Raji (cell line): ENCODE results near the gene LRMDA.

Experiments used
- POLR2A ChIP-seq: IDR thresholded peaks from 2 replicates; pipeline ENCODE4 v1.6.1; 2011; ENCODE audit warnings: low read depth, low read length, control low read depth; ENCODE audit not compliant: insufficient read depth

The LRMDA gene

GRCh38 chr10:75538765-75539164 is 107.3 kb downstream of the LRMDA start:
- no peak for TF ChIP-seq POLR2A

- TF ChIP-seq POLR2A: no peak
Measured at GRCh38 chr10:75540357-75540966, 109.0 kb downstream of the LRMDA start.

GRCh38 chr10:75540981-75541380 is 109.6 kb downstream of the LRMDA start:
- TF ChIP-seq POLR2A: no peak

- TF ChIP-seq POLR2A: no peak
Measured at GRCh38 chr10:75541411-75541810, 110.0 kb downstream of the LRMDA start.

- TF ChIP-seq POLR2A: no peak
Measured at GRCh38 chr10:75542084-75542483, 110.7 kb downstream of the LRMDA start.

GRCh38 chr10:75542906-75543305 is 111.5 kb downstream of the LRMDA start:
- TF ChIP-seq POLR2A: no peak

- TF ChIP-seq POLR2A: no peak
Measured at GRCh38 chr10:75544386-75544785, 113.0 kb downstream of the LRMDA start.

GRCh38 chr10:75544993-75545706 is 113.7 kb downstream of the LRMDA start:
- no peak for TF ChIP-seq POLR2A

GRCh38 chr10:75546004-75546403 is 114.6 kb downstream of the LRMDA start:
- TF ChIP-seq POLR2A: no peak

- no peak for TF ChIP-seq POLR2A
Measured at GRCh38 chr10:75547391-75548298, 116.2 kb downstream of the LRMDA start.

GRCh38 chr10:75548356-75548755 is 116.9 kb downstream of the LRMDA start:
- TF ChIP-seq POLR2A: no peak

GRCh38 chr10:75550191-75550590 is 118.8 kb downstream of the LRMDA start:
- TF ChIP-seq POLR2A: no peak

GRCh38 chr10:75552171-75552570 is 120.7 kb downstream of the LRMDA start:
- TF ChIP-seq POLR2A: no peak

GRCh38 chr10:75553550-75553949 is 122.1 kb downstream of the LRMDA start:
- no peak for TF ChIP-seq POLR2A

- no peak for TF ChIP-seq POLR2A
Measured at GRCh38 chr10:75555323-75555722, 123.9 kb downstream of the LRMDA start.

- TF ChIP-seq POLR2A: no peak
Measured at GRCh38 chr10:75556320-75556719, 124.9 kb downstream of the LRMDA start.
